Fibroblast of peridontal ligament (primary cell): Measurements from ENCODE around the gene C1orf198.

Experiments
- DNase-seq: peaks from one replicate; pipeline ENCODE4 v3.0.0-alpha.2; 2010; ENCODE audit errors: extremely low read depth

The C1orf198 gene, protein sequence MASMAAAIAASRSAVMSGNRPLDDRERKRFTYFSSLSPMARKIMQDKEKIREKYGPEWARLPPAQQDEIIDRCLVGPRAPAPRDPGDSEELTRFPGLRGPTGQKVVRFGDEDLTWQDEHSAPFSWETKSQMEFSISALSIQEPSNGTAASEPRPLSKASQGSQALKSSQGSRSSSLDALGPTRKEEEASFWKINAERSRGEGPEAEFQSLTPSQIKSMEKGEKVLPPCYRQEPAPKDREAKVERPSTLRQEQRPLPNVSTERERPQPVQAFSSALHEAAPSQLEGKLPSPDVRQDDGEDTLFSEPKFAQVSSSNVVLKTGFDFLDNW

DNA sequence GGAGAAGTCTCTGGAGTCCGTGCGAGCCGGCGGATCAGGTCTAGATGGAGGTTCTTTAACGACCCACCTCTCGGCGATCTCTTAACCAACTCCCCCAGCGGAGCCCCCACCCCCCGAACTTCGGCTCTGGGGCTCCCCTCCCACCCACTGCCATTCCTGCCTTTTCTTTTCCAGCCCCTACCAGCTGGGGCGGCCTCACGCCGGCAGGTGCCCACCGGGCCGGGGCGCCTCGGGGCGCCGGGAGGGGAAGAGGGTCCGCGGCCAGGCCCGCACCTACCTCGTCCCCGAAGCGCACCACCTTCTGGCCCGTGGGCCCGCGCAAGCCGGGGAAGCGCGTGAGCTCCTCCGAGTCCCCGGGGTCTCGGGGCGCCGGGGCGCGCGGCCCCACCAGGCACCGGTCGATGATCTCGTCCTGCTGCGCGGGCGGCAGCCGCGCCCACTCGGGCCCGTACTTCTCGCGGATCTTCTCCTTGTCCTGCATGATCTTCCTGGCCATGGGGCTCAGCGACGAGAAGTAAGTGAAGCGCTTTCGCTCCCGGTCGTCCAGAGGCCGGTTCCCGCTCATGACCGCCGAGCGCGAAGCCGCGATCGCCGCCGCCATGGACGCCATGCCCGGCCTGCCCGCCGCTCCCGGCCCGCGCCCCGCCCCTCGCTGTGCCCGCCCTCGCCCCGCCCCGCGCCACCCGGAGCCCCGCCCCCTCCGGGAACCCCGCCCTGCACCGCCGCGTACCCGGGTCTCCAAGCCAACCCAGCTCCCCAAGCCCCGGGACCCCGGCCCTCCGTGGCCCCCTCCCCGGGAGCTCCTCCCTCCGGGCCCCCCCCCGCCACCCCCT is at the start of gene C1orf198:
TSS of gene C1orf198 (minus strand) at position 619 of the 833 bp plus-strand sequence. CDS start at position 610, 9 bp downstream.
- DNase-seq: no peak

DNA sequence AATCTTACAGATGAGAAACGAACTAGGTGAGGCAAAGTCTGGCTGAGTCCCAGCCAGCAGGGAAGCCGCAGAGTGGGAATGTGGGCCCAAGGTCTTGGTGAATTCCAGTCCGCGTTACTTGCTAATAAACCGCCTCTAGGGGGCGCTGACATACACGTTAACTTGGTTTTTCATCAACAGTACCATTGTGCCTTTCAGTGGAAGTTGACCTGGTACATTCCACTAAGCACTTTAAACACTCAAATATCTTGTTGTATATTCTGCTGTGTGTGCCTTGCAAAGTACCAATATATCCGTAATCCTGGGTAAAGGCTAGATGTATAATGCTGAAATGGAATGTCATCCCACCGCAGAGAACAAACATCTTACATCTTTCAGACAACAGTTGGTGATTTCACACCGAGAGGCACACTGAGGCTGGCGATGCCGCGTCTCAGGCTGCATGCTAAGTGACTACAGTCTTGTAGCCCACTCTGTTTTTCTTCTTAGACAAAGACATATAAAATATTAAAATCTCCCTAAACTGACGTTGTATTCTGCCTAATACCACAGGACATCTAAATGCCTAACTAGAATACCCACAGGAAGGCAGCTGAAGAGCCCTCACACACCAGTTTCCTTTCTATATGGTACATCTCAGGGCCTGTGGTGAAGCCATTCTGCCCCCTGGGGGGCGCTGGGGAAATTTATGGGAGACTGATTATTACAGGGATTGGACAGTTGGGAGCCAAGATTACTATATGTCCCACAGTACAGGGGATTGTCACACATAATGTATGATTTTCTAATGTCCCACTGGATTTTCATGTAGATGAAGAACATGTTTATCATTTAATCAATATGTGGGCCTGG is 49.2 kb upstream of the C1orf198 start:
- DNase-seq: peak; percentile 77

DNA sequence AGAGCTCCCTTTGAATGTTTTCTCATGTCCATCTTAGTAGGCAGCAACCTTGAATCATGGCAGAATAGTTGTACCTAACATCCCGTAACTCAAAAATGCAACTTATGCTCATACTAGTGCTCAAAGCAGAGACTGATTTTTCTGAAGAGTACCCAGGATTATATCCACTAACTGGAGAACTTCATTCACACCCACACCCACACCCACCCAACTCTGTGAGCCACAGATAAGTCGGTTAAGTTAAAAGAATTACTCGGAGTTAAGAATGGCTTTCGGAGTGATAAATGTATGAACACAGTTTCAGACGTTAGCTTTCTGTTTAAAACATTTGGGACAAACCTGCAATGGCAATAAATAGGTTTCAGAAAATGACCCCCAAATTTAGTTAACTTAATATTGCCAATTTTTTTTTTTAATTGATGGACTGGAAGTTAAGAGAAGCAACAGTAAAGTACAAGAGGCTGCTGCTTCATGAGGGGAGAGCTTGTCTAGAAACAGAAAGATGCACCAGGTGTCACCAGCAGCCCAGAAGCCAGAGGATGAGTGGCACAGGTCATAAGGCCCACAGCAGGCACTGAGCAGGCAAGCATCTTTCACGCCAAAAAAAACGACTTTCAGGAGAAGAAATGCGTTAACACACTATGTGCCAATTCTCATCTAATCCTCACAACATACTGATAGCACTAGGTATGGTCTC is 48.4 kb upstream of the C1orf198 start:
- DNase-seq: no peak

DNA sequence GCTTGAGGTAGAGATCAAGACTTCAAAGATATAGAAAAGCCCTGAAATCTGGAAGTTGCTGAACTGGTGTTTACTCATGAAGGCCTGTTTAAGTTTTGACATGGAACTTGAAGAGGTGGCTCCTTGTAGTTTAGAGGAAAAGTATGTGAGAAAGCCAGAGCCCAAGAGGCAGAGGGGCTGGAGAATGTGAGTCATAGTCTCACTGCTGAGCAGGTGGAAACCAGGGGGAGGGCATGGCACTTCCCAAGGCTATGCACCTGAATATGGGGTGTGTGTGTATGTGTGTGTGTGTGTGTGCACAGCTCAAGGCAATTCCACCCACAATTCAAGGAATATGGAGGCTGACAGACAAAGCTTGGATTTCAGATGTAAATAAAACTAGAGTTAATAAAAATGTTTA is 46.8 kb upstream of the C1orf198 start:
- DNase-seq: no peak

DNA sequence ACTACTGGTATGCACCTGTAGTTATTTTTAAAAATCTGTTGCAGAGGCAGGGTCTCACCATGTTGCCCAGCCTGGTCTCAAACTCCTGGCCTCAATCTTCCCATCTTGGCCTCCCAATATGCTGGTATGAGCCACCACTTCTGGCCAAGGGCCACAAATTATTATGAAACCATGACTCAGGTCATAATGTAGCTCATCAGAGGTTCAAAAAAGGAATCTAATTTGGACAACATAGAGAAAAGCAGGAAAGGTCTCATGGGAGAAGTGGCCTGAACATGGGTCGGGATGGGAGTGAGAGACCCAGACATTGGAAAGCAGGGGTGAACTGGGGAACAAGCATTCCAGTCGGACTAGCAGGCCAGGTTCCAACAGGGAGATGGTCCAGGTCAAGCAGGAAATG is 45.2 kb upstream of the C1orf198 start:
- DNase-seq: peak; percentile 29

DNA sequence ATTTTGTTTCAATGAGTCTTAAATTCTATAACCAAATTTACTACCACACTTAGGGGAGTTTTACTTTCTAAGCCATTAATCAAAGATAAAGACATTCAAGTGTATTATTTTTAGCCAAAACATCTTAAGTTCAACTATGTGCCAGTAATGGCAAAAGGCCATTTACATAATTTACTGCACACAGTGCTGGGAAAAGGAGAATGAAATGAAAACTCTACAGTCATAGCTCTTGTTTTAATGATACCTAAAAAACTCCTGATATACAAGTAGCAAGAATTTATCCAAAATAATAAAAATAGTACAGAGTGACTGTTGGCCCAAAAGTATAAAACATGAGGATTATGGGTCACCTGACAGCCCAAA is 42.4 kb upstream of the C1orf198 start:
- DNase-seq: peak; percentile 18

DNA sequence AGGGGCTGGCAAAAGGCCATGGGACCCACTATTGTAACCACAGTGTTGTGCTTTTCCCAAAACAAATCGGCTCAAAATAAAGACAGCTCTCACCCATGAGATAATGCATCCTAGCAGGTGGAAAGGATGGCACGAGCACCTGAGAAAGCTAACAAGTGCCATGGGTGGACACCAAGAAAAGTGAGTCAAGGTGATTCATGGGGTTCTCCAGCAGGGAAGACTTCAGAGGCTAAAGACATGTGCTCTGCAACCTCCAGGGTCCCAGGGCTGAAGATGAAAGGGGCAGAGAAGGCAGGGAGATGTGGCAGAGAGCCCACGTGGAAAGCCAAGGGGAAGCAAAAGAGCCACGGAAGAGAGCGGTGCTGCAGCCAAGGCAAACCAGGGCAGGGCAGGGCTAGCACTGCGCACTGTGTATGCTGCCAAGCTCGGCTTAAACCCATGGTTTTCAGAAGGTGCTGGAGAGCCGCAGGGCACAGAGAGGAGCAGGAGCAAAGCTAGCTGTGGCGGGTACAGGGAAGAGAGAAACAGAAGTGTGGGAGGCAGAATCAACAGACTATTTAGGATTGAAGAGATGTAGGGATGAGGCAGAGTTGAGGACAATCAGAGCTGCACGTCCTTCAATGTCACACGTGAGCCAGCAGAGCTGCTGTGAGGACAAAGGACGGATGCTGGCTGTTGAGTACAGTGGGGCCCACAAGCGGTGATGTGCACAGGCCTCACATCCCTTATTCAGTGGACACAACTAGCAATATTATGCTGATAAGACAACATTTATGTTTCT is 41.8 kb upstream of the C1orf198 start:
- no peak for DNase-seq

DNA sequence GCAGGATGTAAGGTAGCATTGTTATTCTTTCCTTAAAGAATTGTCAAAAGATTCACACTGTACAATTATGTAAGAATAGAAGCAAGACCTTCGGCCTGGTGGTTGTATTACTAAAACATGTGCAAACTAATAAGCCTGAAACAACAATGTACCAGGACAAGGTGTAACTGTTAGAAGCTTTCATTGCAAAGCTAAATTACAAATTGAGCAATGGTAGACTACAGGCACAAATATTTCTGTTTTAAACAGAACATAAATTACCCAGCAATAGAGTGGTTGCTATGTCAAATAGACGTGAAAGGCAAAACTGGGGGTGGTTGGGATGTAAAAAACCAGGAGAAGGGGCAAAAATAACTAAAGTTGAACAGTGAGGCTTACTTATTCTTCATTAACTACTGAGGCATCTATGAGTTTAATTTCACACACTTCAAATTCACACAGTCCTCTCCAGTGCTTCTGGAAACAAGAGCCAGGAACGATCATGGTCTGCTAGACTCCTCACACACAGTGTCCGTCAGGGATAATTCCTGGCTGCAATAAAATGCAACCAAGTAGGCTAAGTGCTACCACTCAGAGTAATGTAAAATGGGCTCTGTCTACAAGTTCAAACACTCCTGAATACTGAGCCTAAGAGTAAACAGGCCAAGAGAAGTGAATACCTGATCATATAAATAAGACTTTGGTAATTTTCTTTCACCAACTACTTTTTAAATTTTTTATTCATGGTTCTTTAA is 39.3 kb upstream of the C1orf198 start:
- no peak for DNase-seq

DNA sequence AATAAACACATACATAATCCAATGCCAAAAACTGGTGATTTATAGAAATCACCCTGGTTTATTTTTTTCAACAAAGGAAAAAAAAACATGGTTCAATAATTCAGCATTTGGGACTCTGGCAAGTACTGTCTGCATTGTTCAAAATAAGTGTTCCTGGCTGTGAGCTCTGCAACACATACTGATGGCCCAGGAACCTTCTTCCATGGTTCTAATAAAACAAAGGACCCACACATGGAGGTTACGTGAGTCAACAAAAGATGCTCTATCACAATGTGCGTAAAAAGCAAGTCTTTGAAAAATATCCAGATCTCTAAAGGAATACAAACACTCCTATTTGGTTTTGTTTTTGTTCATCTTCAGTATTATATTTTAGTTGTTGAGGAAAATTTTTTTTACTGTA is 37.9 kb upstream of the C1orf198 start:
- no peak for DNase-seq

DNA sequence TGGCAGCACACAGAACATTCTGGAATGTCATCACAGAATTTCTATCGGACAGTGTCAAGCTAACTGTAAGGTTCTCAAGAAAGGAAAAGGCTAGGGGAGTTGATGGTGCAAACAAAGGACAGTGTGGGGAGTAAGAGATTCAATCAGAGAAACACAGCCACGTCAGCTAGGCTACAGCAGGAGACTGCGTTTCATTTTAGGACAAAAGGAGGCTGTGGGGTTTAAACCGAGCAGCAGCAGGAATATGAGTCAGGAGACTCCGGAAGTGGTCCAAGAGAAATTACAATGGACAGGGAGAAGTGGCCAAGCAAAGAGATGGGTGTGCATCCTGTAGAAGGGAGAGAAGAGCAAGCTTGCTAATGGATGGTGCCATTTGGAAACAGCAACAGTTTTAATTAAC is 37.4 kb upstream of the C1orf198 start:
- peak; percentile 63 for DNase-seq

DNA sequence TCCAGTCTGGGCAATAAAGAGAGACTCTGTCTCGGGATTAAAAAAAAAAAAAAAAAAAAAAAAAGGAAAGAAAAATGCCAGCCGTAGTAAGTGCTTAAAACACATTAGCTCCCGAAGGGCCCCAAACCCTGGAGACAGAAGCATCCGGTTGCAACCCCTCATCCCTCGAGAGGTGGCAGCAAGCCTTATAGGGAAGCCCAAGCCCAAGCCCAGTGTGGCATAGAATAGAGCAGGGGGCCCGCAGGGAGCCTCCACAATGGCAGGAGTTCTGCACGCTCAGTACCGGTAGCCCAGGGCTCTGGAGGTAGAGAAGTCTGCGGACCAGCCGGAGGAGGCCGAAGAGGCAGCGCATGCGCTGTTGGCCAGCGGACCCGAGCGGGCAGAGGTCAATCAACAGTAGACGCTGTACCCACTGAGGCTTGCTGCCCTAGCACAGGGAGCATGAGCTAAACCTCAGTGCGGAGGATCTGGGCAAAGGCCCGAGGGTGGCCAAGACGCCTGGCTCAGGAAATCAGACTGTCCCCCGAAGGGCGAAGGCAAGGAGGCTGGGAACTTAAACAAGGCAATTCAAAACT is 34.1 kb upstream of the C1orf198 start:
- no peak for DNase-seq

DNA sequence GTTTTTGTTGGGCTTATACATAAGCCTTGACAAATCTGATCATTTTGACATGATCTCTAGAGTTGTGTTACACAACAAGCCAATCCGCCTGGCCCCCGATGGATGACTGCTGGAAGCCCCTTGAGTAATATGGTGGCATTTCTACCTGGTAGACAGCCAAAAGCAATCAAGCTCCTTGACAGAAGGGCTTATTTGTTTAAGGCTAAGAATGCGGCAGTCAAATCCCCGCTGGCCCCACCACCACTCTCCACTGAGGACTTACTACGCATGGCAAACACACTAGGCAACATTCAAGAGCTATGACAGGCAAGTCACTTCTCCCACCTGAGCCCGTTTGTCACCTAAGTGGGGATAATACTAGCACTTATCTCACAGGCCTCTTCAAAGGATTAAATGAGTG is 33.4 kb upstream of the C1orf198 start:
- no peak for DNase-seq

DNA sequence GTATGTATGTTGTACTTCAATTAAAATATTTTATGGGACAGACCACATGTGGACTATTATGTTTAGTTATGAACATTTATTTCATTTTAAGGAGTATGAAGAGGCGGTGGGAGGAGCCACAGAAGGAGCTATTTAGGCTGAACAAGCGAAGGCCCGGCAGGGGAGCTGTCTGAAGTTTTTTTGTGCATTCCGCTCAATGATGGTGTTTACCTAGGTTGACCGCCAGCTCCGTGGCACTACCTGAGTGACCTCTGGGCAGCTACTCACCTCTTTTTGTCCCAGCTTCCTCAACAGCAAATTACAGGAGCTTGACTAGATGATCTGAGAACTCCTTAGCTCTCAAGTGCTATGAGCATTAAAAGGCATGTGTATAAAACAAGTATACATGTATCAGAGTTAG is 32.7 kb upstream of the C1orf198 start:
- no peak for DNase-seq

DNA sequence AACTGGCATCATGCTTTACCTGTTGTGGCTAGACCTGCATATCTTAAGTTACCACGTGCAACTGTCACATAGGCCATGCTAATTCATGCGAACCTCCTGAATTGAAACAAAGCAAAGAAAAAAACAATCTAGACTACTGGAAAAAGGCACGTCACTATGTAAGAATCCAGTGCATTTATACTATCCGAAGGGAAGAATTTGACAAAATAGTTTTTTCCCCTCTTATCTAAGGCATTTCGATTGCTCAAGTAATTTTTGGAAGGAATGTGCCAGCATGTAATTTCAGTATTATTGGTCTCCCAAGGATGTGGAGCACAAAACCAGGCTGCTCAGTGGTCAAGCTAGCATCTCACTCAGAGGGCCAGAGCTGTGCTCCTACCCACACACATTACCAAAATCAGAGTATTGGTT is 31.5 kb upstream of the C1orf198 start:
- peak; percentile 87 for DNase-seq

DNA sequence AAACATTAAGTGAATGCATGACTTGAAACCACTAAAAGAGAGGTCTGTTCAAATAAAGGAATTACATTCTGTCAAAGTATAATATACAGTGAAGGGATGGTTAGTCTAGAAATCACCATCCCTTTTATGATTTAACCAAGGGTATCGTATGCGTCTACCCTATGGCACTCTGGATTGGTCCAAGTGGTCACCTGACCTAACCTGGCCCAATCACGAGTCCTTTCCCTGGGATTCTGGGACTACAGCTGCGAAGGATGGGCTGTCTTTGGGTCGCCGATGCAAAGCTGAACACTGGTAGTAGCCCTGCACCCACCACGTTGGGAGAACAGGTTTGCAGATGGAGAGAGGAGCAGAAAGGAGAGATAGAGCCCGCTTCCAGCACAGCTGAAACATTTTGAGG is 30.4 kb upstream of the C1orf198 start:
- DNase-seq: no peak

DNA sequence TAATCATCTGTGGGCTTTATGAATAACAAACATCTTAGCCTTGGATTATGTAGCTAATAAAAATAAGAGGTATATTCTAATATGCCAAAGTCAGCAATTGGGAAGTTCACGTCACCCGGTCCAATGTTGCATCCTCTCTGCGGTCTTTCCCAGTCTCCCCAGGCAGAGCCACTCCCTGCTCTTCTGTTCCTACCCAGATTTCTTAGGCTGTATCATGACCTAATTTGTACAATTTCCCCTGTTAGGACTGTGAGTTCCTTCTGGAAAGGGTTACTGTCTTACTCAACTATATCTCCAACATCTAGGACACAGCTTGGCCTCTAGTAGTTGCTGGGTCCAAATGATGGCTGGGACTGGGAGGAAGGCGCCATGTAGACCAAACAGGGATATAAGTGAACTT is 29.8 kb upstream of the C1orf198 start:
- DNase-seq: no peak

DNA sequence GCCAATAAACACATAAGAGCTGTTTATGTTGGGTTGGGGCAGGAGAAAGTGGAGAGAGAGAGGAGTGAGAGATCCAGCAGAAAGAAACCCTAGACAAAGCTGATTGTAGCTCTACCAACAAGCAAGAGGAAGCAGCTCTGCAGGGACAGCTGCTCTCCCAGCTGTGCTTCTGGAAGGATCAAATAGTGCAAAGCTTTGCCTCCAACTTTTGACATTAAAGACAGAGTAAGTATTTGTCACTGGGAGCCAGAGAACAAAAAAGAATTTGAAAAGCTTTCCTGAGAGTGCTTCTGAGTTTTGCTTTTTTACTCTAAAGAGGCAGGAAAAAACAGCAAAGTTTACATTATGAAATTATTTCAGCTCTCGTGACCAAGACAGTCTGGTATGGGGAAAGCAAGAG is 28.5 kb upstream of the C1orf198 start:
- DNase-seq: peak; percentile 38

DNA sequence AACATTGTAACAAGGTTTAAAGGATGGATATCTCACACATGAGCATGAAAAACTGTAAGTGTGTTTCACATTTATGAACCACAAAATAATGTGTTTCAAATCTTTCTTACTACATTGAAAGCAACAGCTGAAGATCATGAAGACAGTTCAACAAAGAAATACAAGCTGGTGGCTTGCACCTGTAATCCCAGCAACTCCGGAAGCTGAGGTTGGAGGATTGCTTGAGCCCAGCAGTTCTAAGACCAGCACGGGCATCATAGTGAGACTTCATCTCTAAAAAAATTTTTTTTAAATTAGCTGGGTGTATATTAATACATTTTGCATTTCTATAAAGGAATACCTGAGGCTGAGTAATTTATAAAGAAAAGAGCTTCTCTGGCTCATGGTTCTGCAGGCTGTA is 27.1 kb upstream of the C1orf198 start:
- no peak for DNase-seq

DNA sequence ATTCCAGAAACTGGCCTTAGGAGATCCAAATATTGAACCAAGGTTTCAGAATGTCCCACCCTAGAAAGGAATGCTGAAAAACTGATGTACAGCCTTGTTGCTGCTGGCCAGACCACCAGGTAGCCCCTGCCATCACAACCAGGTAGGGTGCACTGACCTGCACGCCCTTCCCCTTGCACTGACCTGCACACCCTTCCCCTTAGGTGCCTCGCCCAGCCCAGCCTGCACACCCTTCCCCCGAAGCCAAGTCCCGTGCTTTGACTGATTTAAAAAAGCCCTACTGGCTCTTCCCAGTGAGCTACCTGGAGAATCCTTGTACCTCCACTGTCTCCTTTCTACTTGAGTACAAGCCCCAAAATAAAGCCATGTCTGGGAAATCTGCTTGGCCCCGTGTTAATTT is 26.3 kb upstream of the C1orf198 start:
- no peak for DNase-seq

DNA sequence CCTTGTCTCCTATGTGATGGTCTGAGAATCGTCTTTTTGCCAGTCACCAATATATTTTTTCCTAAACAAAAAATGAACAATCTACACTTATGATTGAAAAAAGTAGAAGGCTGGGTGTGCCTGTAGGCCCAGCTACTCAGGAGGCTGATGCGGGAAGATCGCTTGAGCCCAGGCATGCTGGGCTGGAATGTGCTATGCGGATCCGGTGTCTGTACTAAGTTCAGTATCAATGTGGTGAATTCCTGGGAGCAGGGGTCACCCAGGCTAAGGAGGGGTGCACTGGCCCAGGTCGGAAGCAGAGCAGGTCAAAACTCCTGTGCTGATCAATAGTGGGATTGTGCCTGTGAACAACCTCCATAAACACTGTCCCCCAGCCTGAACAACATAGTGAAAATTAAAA is 25.7 kb upstream of the C1orf198 start:
- DNase-seq: no peak
